BJ (cell line): ENCODE data around the gene WWOX. TPM values are rescaled to one million over a fixed set of nuclear protein-coding genes. Genes with fewer than 3 reads are reported as not detected.
A peak's percentile ranks its signal among the peaks of the same experiment; 100 is the strongest.

ENCODE experiments used
- CTCF ChIA-PET: fragments of 350-600 bp; formaldehyde crosslinking; extraction: SDS; loops from one replicate; lab custom pipeline; 2021; ENCODE audit warnings: antibody characterized with exemption, inconsistent platforms; lab: Yijun Ruan, JAX
- POLR2A ChIA-PET: fragments of 300-600 bp; sonication (Branson Sonifier 250); formaldehyde crosslinking; extraction: SDS; loops from one replicate; lab custom pipeline; 2021; ENCODE audit warnings: antibody characterized with exemption; lab: Charles Lee
- DNase-seq: peaks from one replicate; pipeline ENCODE4 v3.0.0-alpha.2; 2011; ENCODE audit warnings: low read depth
- H3K27me3 ChIP-seq: 2 replicates; pipeline ENCODE4 v1.6.0; 2011; ENCODE audit warnings: low read length; ENCODE audit not compliant: control insufficient read depth, insufficient read depth
- H3K36me3 ChIP-seq: 2 replicates; pipeline ENCODE4 v1.5.1; 2011; ENCODE audit warnings: low read length; ENCODE audit not compliant: control insufficient read depth, insufficient read depth
- H3K4me3 ChIP-seq: 2 replicates; pipeline ENCODE4 v1.5.1; 2011; ENCODE audit warnings: low read depth, mild to moderate bottlenecking, control low read depth, low read length
- CTCF ChIP-seq: IDR thresholded peaks from 2 replicates; pipeline ENCODE4 v1.5.1; 2011; ENCODE audit warnings: low read depth, mild to moderate bottlenecking, control low read depth, inconsistent platforms, low read length, moderate library complexity; ENCODE audit not compliant: insufficient read depth
- polyA plus RNA-seq: library from polyadenylated mRNA; depleted of rRNA; stranded (reverse); fragments of >200 nt; gene quantifications from 2 replicates; pipeline ENCODE4 v1.2.3, GENCODE V29; 2011

The WWOX gene
- polyA plus RNA-seq, 1 experiment, result 3.1 TPM

- ChIA-PET CTCF (no interaction called here), POLR2A (no interaction called here)
- no peaks in the 10 kb centered on the region for H3K36me3 ChIP-seq
- no peak overlapping the region for H3K4me3 ChIP-seq
- H3K27me3 ChIP-seq, result no peaks in the 10 kb centered on the region
- no peak for DNase-seq
- no peak for TF ChIP-seq CTCF
These were observed 291.3 kb downstream of the WWOX start for GRCh38 chr16:78390508-78391324.

- Histone ChIP-seq H3K36me3 (no peaks in the 10 kb centered on the region), H3K27me3 (no peaks in the 10 kb centered on the region), H3K4me3 (no peak overlapping the region)
- CTCF ChIA-PET, result no interaction called here
- POLR2A ChIA-PET, result no interaction called here
- no peak for TF ChIP-seq CTCF
- no peak for DNase-seq
These were observed 293.2 kb downstream of the WWOX start for GRCh38 chr16:78392585-78393195.

GRCh38 chr16:78395035-78395434 lies 295.6 kb downstream of the WWOX start:
- DNase-seq, result no peak
- Histone ChIP-seq H3K4me3 (no peak overlapping the region), H3K36me3 (no peaks in the 10 kb centered on the region), H3K27me3 (no peaks in the 10 kb centered on the region)
- no peak for TF ChIP-seq CTCF
- ChIA-PET POLR2A (no interaction called here), CTCF (no interaction called here)

GRCh38 chr16:78396046-78396445 lies 296.6 kb downstream of the WWOX start:
- no peaks in the 10 kb centered on the region for H3K27me3 ChIP-seq
- no peaks in the 10 kb centered on the region for H3K36me3 ChIP-seq
- ChIA-PET CTCF (no interaction called here), POLR2A (no interaction called here)
- DNase-seq, result no peak
- no peak overlapping the region for H3K4me3 ChIP-seq
- TF ChIP-seq CTCF, result peak; percentile 9; the same call in 1 of the 2 replicates

- CTCF ChIA-PET, result no interaction called here
- POLR2A ChIA-PET, result no interaction called here
These were observed 297.2 kb downstream of the WWOX start for GRCh38 chr16:78396673-78397072.

More at GRCh38 chr16:78396673-78397072, 297.2 kb downstream of the WWOX start:
- no peaks in the 10 kb centered on the region for H3K36me3 ChIP-seq
- H3K4me3 ChIP-seq, result no peak overlapping the region
- H3K27me3 ChIP-seq, result no peaks in the 10 kb centered on the region
- no peak for TF ChIP-seq CTCF
- DNase-seq, result no peak
